NCI-H128 (cell line): ENCODE data around the gene RFTN2.
"Not testable (repeated sequence)": the region's sequence is repeated elsewhere in the genome, so short reads cannot be mapped to it uniquely, and the experiment has no call there.

Source experiments
- DNase-seq: peaks from one replicate; lab custom pipeline; 2025; ENCODE audit not compliant: unreplicated experiment; lab: John Stamatoyannopoulos, UW

Gene RFTN2, protein sequence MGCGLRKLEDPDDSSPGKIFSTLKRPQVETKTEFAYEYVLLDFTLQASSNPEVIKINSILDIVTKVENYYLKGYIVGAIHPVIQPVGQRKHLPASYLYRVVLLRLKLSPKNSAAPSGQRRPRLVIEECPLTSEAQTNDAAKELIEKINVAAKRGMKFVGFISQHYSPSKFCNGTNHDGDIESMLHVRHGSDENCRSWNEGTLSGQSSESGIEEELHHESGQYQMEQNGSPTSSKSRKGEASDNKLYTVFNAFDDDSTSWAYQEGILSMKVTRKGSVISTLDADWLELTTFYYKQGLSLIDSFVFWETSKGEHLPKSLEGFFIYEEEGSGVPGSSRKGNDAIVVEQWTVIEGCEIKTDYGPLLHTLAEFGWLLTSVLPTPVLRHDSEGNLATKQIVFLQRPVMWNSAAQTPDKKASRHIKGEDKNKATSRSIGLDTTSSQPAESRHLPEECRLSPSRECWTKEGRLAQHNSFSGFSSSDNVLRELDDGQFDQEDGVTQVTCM

DNA sequence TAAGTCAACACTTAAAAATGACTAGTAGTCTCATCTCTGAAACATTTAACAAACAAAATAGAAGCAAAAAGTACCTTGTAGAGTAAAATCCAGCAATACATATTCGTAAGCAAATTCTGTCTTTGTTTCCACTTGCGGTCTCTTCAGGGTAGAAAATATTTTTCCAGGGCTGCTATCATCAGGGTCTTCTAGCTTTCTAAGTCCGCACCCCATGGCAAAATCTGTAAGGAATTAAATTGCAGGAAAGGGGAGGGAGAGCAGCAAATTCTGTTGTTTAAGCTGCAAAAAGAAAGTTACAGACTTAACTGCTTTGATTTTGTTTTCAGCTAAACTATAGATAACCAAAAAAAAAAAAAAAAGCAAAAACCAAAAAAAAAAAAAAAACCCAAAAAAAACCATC, at the start of gene RFTN2:
Gene RFTN2 (minus strand): TSS at position 342 of the 400 bp plus-strand sequence. CDS start 129 bp downstream, at position 213.
- DNase-seq: no peak

DNA sequence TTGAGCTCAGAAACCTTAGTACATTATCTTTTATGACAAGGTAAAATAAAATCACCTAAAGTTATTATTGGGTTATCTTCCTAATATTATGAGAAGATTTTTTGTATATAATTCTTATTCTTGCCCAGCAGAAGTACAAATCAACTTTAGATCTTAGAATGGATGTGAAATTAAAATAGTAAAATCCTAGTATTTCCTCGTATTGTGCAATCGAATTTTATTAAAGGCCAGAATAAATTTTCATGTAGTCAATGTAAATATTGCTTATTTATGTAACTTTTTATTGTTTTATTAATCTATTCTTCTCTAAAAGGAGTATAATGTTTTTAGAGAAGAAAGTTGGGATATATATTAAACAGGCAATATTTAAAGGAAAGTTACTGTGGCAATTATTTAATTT, 42.5 kb upstream of the RFTN2 start:
- DNase-seq: no peak

GRCh38 chr2:197713271-197713670, 37.9 kb upstream of the RFTN2 start:
- no peak for DNase-seq

DNA sequence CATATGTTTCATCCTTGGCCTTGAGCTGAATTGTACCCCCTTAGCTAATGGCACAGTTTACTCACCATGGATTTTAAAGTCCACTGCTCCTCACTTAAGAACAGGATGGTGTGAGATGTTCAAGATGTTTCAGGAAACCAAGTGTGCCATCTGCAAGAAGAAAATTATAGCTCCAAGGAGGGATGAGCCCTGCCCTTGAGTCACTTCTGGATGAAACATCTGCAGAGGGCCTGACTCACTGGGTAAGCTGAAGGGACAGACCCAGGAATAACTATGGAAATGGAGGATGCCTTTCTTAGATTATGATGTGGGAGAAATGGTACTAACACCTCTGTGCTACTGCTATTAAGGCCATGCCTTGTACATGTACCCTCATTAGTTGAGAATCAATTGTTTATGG, 36.2 kb upstream of the RFTN2 start:
- no peak for DNase-seq

DNA sequence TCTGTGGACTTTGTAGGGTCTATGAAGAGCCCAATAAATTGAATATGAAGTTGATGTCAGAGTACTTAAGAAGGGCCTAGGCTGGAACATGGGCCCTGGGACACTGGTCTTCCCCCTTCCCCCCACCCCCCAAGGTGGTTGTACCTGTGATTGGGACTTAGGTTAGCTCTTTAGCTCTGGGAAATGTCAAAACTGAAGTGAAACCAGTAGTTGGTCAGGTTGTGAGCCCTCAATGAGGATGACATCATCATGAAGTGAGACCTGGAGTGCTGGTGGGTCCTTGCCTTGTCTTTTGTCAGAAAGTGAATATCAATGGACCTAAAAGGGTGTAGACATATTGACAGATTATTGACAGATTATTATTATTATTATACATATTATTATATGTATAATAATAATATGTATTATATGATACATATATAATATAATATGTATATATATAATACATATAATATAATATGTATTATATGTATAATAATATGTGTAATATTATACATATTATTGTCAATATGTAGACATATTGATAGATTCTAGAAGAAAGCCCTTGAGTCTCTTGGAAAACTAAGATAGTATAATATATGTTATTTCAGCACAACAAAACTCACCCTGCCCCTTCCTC, 35.1 kb upstream of the RFTN2 start:
- no peak for DNase-seq

GRCh38 chr2:197709140-197709539, 33.8 kb upstream of the RFTN2 start:
- DNase-seq: not testable (repeated sequence)

DNA sequence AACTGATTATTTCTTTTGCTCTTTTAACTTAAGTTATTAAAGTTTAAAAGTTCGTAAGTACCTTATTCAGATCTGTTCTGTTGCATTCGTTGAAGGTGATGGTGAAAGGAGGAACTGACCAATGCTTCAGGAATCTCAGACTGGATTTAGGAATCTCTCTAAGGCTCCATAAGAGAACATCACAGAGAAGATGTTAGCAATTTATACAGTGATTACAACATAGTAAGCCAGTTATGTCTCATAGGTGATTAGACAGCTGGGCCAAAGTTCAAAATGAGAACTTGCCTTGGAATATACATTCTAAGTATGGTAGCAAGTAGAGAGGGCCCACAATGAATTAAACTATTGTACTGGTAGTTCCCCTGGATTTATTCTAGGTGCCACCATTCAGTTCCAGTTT, 32.9 kb upstream of the RFTN2 start:
- no peak for DNase-seq

DNA sequence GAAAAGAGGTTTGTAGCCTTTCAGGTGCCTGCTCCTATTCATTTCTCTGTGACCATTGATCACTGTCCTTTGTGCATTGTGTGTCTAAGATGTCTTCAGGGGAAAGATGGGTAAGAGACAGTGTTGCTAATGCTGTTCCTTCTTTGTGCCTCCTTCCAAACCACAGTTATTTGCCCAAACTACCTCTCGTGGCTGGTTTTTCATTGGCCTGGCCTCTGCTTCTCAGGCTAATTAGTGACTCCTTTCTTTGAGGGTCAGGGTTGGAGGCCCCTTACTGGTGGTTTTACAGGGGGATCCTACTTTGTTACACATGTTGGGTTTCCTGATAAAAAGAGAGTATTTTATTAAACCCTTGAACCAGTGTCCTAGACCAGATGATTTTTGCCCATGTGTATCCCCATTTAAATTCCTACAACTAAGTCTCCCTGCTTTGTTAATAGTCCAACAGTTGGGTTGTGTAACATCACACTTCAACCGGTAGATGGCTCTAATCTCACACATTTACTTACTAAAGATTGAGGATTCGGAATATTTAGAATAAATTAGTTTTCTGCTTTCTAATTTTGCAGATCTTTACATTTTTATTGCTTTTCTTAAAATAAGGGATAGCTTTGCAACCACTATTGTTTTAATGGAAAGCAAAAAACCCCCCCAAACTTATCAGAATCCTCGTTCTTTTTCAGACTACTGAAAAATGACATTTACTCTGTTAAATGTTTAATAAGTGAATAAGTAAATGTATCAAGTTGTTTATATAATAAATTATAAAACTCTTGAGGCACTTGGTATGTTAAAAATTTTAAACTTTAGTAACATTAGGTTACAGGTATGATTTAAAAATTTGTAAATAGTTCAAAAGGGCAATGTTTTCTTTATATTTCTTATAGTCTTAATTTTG, 32.2 kb upstream of the RFTN2 start:
- DNase-seq: no peak

DNA sequence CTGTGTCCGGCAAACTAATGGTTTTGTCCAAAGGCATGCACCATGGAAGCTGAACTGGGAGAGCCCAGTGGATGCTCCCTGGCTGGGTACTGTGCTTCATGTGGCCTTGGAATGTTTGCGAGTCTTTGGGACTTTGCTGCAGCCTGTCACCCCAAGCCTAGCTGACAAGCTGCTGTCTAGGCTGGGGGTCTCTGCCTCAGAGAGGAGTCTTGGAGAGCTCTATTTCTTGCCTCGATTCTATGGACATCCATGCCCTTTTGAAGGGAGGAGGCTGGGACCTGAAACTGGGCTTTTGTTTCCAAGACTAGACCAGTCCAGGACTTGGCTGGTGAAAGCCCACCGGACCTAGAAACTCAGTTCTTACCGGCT, 31.4 kb upstream of the RFTN2 start:
- DNase-seq: no peak

DNA sequence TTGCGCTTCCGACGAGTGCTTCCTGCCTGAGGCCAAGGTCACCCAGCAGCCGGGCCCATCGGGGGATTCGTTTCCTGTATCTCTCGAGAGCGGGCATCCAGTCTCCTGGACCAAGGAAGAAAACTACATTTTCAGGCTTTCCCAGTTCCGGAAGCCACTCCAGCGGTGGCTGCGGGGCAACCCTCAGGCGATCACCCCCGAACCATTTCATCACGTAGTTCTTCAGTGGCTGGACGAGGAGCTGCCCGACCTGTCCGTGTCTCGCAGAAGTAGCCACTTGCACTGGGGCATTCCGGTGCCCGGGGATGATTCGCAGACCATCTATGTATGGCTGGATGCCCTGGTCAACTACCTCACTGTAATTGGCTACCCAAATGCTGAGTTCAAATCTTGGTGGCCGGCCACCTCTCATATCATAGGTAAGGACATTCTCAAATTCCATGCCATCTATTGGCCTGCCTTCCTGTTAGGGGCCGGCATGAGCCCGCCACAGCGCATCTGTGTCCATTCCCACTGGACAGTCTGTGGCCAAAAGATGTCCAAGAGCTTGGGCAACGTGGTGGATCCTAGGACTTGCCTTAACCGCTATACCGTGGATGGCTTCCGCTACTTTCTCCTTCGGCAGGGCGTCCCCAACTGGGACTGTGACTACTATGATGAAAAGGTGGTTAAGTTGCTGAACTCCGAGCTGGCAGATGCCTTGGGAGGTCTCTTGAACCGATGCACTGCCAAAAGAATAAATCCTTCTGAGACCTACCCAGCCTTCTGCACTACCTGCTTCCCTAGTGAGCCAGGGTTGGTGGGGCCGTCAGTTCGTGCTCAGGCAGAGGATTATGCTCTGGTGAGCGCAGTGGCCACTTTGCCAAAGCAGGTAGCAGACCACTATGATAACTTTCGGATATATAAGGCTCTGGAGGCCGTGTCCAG, 30.8 kb upstream of the RFTN2 start:
- DNase-seq: no peak

DNA sequence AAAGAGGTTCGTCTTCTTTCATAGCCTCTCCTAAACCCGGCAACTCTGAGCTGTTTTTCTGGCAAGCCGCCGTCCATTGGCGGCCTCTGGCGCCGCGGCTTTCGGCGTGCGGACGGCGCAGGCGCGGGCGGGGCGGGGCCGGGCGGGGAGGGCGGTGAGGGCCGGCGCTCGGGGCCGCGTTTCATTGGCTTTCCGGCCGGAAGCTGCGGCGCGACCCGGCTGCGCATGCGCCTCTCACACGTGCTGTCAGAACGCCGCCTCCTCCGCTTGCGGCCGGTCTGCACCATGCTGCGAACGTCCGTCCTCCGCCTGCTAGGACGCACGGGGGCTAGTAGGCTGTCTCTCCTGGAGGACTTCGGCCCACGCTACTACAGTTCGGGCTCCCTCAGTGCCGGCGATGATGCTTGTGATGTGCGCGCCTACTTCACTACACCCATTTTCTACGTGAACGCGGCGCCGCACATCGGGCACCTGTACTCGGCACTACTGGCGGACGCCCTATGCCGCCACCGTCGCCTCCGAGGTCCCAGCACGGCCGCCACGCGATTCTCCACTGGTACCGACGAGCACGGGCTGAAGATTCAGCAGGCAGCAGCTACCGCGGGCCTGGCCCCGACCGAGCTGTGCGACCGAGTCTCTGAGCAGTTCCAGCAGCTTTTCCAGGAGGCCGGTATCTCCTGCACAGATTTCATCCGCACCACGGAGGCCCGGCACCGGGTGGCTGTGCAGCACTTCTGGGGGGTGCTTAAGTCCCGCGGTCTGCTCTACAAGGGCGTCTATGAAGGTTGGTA, 29.9 kb upstream of the RFTN2 start, which contains the start of gene MARS2:
Gene MARS2 (plus strand): TSS at position 249 of the 791 bp plus-strand sequence. CDS start 37 bp downstream, at position 286.
- peak; percentile 47 for DNase-seq

DNA sequence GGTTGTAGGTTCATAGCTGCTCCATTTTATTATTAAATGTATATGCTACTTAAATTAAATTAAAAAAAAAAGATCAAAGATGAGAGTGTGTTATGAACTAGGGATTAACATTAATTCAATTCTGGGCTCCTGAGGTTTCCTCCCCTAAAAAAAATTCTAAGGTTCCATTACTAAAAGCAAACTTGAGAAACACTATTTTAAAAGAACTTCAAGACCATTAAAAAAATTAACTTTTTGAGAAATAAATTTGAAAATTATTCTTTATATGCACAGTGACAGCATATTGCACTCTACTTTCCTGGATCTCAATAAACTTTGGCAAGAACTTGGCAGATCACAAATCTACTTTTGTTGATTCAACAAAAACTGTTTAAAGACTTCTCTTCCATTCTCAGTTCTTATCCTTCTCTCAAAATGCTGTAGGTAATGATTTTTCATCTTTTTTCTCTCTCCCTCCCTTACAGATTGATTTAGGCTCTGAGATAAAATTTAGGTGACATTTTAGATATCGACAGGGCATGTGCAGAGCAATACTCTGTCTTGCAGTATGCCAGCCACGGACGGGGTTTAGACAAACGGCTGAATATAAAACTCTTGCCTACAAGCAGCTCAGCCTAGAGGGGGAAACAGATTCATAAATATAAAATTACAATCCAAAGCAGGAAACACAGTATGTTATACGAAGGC, 29.2 kb upstream of the RFTN2 start:
- DNase-seq: no peak

GRCh38 chr2:197700960-197701359, 25.6 kb upstream of the RFTN2 start:
- DNase-seq: no peak

GRCh38 chr2:197699724-197700123, 24.3 kb upstream of the RFTN2 start:
- DNase-seq: not testable (repeated sequence)

DNA sequence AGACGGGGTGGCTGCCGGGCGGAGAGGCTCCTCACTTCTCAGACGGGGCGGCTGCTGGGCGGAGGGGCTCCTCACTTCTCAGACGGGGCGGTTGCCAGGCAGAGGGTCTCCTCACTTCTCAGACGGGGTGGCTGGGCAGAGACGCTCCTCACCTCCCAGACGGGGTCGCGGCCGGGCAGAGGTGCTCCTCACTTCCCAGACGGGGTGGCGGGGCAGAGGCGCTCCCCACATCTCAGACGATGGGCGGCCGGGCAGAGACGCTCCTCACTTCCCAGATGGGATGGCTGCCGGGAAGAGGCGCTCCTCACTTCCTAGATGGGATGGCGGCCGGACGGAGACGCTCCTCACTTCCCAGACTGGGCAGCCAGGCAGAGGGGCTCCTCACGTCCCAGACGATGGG, 21.2 kb upstream of the RFTN2 start:
- not testable (repeated sequence) for DNase-seq

GRCh38 chr2:197695971-197696370, 20.6 kb upstream of the RFTN2 start:
- not testable (repeated sequence) for DNase-seq

DNA sequence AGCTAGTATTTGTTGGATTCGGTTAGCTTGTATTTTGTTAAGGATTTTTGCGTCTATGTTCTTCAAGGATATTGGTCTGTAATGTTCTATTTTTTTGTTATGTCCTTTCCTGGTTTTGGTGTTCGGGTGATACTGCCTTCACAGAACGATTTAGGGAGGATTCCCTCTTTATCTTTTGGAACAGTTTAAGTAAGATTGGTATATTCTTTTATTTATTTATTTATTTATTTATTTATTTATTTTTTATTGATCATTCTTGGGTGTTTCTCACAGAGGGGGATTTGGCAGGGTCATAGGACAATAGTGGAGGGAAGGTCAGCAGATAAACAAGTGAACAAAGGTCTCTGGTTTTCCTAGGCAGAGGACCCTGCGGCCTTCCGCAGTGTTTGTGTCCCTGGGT, 19.8 kb upstream of the RFTN2 start:
- not testable (repeated sequence) for DNase-seq

DNA sequence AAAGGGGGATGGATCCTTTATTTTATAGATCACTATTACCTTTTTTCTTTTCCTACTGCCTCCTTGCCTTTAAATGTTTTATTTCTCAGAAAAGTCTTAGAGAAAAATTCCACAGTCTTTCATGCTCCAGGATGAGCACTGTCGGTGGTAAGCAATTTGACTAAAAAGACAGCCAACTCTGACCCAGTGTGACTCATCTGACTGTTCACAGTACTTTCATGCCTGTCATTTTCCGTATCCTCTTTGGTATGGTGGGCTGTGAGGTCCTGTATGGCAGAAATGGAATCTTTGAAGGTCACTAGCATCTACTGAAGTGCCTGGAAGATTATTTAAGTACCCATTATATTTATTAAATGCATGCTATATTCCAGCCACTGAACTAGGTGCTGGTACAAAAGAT, 2.1 kb upstream of the RFTN2 start:
- DNase-seq: no peak

- DNase-seq: no peak
Observed at GRCh38 chr2:197677056-197677455, 1.7 kb upstream of the RFTN2 start.
